Measurements from ENCODE around the gene NR1H4. TPM values are rescaled to one million over a fixed set of nuclear protein-coding genes. Genes with fewer than 3 reads are reported as not detected.

NR1H4 gene
- total and polyA plus RNA-seq, 2 of the 13 experiments (the other 11 are each of a cell fraction or from before 2014, with no cell fraction given), result 27.3 to 114 TPM

- TF ChIP-seq CCAR2 (optimal IDR thresholded peaks at IDR 0.05; ENCODE audit: low read depth, low read length), result no peak
- no peak for TF ChIP-seq RBM22 (optimal IDR thresholded peaks at IDR 0.05; ENCODE audit: low read length)
- no peak for TF ChIP-seq GZF1 (CRISPR knock-in tag; IDR thresholded peaks at IDR 0.05)
- no peak for TF ChIP-seq ZNF251 (CRISPR knock-in tag; IDR thresholded peaks at IDR 0.05)
- TF ChIP-seq ZSCAN9 (CRISPR knock-in tag; IDR thresholded peaks at IDR 0.05; ENCODE audit: borderline replicate concordance), result no peak
- 0 out of 2 replicates have a peak, but pooled peaks have one; percentile 42 for TF ChIP-seq CBX5 (CRISPR knock-in tag; IDR thresholded peaks at IDR 0.05; ENCODE audit: borderline replicate concordance)
- TF ChIP-seq, protein P1, sequence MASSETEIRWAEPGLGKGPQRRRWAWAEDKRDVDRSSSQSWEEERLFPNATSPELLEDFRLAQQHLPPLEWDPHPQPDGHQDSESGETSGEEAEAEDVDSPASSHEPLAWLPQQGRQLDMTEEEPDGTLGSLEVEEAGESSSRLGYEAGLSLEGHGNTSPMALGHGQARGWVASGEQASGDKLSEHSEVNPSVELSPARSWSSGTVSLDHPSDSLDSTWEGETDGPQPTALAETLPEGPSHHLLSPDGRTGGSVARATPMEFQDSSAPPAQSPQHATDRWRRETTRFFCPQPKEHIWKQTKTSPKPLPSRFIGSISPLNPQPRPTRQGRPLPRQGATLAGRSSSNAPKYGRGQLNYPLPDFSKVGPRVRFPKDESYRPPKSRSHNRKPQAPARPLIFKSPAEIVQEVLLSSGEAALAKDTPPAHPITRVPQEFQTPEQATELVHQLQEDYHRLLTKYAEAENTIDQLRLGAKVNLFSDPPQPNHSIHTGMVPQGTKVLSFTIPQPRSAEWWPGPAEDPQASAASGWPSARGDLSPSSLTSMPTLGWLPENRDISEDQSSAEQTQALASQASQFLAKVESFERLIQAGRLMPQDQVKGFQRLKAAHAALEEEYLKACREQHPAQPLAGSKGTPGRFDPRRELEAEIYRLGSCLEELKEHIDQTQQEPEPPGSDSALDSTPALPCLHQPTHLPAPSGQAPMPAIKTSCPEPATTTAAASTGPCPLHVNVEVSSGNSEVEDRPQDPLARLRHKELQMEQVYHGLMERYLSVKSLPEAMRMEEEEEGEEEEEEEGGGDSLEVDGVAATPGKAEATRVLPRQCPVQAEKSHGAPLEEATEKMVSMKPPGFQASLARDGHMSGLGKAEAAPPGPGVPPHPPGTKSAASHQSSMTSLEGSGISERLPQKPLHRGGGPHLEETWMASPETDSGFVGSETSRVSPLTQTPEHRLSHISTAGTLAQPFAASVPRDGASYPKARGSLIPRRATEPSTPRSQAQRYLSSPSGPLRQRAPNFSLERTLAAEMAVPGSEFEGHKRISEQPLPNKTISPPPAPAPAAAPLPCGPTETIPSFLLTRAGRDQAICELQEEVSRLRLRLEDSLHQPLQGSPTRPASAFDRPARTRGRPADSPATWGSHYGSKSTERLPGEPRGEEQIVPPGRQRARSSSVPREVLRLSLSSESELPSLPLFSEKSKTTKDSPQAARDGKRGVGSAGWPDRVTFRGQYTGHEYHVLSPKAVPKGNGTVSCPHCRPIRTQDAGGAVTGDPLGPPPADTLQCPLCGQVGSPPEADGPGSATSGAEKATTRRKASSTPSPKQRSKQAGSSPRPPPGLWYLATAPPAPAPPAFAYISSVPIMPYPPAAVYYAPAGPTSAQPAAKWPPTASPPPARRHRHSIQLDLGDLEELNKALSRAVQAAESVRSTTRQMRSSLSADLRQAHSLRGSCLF (CRISPR knock-in tag; IDR thresholded peaks at IDR 0.05; ENCODE audit: borderline replicate concordance), result no peak
- no peak for TF ChIP-seq POLR2G (IDR thresholded peaks at IDR 0.05; ENCODE audit: low read depth, low read length)
- peak; percentile 42; the same call in 1 of the 2 replicates for TF ChIP-seq IRF2 (CRISPR knock-in tag; IDR thresholded peaks at IDR 0.05)
- TF ChIP-seq RXRA (CRISPR knock-in tag; IDR thresholded peaks at IDR 0.05), result peak; percentile 35; the same call in 1 of the 2 replicates
- no peak for TF ChIP-seq ZBTB7A (CRISPR knock-in tag; IDR thresholded peaks at IDR 0.05)
- TF ChIP-seq CHD2 (IDR thresholded peaks at IDR 0.05; ENCODE audit: low read depth, low read length), result no peak
- TF ChIP-seq ONECUT2 (CRISPR knock-in tag; IDR thresholded peaks at IDR 0.05), result no peak
- TF ChIP-seq SRSF1 (optimal IDR thresholded peaks at IDR 0.05; ENCODE audit: low read depth, low read length), result no peak
- TF ChIP-seq, protein P2, sequence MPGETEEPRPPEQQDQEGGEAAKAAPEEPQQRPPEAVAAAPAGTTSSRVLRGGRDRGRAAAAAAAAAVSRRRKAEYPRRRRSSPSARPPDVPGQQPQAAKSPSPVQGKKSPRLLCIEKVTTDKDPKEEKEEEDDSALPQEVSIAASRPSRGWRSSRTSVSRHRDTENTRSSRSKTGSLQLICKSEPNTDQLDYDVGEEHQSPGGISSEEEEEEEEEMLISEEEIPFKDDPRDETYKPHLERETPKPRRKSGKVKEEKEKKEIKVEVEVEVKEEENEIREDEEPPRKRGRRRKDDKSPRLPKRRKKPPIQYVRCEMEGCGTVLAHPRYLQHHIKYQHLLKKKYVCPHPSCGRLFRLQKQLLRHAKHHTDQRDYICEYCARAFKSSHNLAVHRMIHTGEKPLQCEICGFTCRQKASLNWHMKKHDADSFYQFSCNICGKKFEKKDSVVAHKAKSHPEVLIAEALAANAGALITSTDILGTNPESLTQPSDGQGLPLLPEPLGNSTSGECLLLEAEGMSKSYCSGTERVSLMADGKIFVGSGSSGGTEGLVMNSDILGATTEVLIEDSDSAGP (CRISPR knock-in tag; IDR thresholded peaks at IDR 0.05; ENCODE audit: borderline replicate concordance), result no peak
- no peak for TF ChIP-seq ZNF563 (CRISPR knock-in tag; IDR thresholded peaks at IDR 0.05)
- TF ChIP-seq ZNF83 (CRISPR knock-in tag; IDR thresholded peaks at IDR 0.05; ENCODE audit: borderline replicate concordance), result no peak
- TF ChIP-seq FLYWCH1 (CRISPR knock-in tag; IDR thresholded peaks at IDR 0.05), result no peak
- no peak for TF ChIP-seq ZFAT (CRISPR knock-in tag; conservative IDR thresholded peaks at IDR 0.05)
- TF ChIP-seq MATR3 (CRISPR knock-in tag; IDR thresholded peaks at IDR 0.05), result no peak
- no peak for TF ChIP-seq RNF219 (CRISPR knock-in tag; IDR thresholded peaks at IDR 0.05)
- no peak for TF ChIP-seq PHF5A (CRISPR knock-in tag; IDR thresholded peaks at IDR 0.05; ENCODE audit: low read depth, unreplicated experiment)
- TF ChIP-seq, protein P3, sequence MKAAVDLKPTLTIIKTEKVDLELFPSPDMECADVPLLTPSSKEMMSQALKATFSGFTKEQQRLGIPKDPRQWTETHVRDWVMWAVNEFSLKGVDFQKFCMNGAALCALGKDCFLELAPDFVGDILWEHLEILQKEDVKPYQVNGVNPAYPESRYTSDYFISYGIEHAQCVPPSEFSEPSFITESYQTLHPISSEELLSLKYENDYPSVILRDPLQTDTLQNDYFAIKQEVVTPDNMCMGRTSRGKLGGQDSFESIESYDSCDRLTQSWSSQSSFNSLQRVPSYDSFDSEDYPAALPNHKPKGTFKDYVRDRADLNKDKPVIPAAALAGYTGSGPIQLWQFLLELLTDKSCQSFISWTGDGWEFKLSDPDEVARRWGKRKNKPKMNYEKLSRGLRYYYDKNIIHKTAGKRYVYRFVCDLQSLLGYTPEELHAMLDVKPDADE (CRISPR knock-in tag; IDR thresholded peaks at IDR 0.05), result no peak
Measured at GRCh38 chr12:100445081-100445481, 28.6 kb upstream of the NR1H4 start (continued).
